Fibroblast of upper back skin (primary cell): Measurements from ENCODE around the gene COQ9.
"Not testable (repeated sequence)": the region's sequence is repeated elsewhere in the genome, so short reads cannot be mapped to it uniquely, and the experiment has no call there.

ENCODE experiments used
- DNase-seq: peaks from one replicate; pipeline ENCODE4 v3.0.0-alpha.2; 2013

Gene COQ9, protein sequence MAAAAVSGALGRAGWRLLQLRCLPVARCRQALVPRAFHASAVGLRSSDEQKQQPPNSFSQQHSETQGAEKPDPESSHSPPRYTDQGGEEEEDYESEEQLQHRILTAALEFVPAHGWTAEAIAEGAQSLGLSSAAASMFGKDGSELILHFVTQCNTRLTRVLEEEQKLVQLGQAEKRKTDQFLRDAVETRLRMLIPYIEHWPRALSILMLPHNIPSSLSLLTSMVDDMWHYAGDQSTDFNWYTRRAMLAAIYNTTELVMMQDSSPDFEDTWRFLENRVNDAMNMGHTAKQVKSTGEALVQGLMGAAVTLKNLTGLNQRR

DNA sequence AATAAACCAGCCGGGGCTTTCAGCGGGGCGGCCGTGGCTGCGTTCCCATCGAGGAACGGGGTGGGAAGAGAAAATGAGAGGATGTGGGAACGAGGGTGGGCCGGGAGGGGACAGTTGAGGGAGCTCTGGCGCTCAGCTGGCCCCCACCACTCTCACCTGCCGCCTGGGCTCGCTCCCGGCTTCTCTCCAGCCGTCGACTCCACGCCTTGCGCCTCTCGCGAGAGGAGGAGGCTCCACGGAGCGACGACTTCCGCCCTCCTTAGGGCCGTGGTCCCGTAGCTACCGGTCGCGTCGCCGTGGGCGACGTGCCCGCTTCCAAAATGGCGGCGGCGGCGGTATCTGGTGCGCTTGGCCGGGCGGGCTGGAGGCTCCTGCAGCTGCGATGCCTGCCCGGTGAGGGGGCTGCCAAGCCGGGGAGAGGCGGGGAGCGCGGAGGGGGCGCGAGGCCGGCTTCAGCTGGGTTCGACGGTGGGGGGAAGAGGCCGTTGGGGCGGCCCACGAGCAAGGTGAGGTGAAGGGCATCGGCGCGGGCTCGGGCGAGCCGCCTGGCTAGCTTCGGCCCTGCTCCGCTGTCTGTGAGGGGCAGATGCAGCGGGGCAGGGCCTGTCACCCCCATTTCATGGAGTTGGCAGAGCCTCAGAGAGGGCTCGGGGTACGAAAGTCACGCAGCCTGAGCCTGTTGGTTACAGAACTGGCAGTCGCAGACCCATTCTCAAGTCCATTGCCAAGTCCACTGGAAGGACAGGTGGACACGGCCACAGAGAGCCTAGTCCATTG, at the start of gene COQ9, which contains the start of gene CIAPIN1:
COQ9 (plus strand) TSS at position 294 of the 777 bp plus-strand sequence; CDS start at position 321, 27 bp downstream.
CIAPIN1 (minus strand) TSS at position 200 of the 777 bp plus-strand sequence. CDS start 6,457 bp downstream, outside the sequence.
- peak; percentile 93 for DNase-seq

DNA sequence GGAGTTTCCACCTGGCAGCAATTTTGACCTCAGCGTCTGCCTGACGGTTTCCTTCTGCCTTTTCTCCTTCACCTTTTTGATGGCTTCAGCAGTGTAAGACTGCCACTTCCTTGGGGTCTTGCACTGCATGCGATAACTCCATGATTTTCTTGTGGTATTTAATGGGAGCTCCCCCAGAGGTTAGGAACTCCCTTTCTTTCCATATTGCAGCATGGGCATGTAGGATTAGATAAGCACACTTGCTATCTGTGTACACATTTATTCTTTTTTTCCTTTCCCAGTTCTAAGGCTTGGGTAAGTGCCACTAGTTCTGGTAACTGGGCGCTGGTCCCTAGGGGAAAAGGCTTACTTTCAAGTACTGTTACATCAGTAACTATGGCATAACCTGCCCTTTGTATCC, 49.8 kb upstream of the COQ9 start:
- DNase-seq: not testable (repeated sequence)

DNA sequence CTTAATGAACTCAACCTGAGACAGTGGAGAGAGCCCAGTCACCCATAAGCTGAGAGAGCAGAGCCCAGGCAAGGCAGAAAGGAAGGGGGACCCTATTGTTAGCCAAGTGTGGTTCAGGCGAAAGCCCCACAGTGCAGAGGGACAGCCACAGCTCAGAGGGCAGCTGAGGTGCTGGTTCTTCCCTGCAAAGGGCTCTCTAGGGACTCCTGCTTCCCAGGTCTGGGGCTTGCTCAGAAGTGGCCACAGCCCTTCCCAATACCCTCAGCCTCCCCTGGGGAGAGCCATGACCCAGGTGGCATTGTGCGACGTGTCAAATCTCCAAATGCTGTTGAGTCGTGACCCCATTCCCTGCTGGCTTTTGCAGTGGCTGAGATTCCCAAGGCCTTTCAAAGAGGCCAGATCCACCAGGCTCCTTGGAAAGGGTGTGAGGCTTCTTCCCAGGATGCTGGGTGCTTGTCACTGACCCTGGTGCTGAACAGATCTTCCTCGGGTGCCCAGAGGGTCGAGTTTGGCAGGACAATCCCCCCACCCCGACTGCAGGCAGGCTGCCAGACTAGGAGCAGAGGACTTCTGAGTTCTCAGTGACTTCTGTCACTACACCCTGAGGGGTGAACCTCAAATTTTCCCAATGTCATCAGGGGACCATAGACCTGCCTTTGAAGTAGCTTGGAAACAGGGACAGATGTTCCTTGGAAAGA, 45.2 kb upstream of the COQ9 start:
- no peak for DNase-seq

DNA sequence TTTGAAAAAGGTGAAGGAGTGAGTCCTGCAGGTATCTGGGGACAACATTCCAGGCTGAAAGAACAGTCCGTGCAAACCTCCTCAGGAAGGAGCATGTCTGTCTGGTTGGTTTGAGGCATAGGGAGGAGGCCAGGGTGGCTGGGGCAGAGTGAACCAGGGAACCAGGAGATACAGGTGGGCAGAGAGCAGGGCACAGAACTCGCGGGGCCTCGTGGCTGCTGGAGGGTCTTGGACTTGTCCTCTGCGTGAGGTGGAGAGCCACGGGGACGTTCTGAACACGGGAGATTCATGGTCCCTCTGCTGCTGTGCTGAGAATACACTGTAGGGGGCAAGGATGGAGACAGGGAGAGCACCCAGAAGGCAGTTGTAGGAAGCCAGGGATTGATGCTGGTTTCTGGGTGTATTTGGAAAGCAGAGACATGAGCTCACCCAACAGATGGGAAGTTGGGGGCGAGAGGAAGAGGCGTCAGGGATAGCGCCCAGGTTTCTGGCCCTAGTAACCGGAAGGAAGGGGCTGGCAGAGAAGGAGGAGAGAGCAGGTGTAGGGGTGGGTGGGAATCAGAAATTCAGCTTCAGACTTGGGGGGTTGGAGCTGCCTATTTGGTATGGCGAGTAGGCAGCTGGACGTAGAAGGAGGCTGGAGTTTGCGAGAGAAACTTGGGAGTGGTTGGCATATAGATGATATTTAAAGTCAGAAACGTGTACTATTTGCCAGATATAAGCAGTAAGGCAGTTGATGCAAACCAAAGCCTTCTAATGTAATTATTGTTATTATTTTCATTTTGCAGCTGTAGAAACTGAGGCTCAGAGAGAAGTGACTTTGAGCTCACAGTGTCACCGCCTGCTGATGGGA, 43.1 kb upstream of the COQ9 start, which contains the start of gene CCL17:
CCL17 (plus strand) TSS at position 803 of the 853 bp plus-strand sequence. CDS start 9,166 bp downstream, outside the sequence.
- DNase-seq: no peak

DNA sequence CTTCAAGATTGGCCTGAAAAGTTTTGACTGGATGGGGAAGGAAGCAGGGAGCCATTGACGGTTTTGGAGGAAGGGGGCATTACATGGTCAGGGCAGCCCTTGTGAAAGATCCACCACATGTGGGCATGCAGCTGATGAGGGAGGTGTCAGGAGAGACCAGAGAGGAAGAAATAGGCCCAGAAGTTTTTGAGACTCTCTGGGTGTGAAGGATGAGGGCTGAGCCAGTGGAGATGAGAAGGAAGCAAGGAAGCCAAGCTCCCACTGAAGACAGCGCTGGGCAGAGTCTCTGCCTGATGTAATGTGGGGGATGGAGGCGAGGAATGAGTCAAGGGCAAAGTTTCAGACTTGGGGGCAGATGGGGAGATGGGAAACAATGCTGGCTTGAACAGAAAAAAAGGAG, 42.2 kb upstream of the COQ9 start:
- no peak for DNase-seq

DNA sequence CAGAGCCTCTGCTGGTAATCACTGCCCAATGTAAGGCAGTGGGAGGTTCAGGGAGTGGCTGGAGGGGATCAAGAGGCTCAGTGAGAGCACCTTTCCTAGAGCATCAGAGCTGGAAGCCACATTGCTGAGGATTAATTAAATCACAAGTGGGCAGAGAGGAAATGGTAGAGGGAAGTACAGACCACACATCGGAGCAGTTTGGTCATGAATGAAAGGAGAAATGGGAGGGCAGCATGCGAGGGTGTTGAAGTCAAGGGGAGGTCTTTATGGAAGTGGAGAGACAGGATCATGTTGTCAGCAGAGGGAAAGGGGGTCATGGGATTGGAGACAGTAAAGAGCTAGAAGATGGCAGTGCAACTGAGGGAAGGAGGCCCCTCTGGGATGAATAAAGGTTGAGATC, 40.4 kb upstream of the COQ9 start:
- no peak for DNase-seq

DNA sequence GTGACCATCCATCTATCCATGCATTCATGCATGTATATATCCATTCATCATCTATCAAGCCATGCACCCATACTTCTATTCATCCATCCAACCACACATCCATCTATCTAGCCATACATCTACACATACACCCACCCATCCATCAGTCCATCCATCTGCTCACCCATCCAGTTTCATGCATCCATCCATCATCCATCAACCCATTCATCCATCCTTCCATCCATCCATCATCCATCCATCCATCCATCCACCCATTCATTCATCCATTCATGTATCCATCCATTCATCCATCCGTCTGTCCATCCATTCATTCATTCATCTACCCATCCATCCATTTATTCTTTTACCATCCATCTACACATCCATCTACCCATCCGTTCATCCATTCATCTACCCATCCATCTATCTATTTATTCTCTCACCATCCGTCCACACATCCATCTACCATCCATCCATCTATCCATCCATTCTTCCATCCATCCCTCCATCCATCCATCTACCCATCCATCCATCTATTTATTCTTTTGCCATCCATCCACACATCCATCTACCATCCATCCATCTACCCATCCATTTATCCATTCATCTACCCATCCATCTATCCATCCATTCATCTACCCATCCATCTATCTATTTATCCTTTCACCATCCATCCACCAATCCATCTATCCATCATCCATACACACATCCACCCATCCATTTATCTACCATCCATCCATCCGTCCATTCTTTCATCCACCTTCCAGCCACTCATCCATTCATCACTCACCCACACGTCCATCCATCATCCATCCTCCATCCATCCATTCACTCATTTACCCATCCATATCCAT, 39.5 kb upstream of the COQ9 start:
- DNase-seq: no peak

DNA sequence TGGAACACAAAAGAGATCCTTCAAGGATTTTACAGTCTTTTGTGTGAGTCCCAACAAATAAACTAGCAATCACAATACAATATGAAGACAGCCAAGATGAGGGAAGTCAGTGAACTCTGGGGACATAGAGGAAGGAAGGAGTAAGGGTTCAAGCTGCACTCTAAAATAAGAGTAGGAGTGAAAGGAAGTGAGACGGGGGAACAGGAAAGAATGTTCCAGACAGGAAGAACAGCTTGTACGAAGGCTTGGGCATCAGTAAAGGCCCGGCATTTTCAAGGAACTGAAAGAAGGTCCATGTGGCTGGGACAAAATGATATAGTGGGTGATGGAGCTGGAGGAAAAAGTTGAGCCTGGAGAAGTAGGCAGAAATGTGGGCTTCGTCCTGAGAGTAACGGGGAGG, 38.2 kb upstream of the COQ9 start:
- DNase-seq: no peak

DNA sequence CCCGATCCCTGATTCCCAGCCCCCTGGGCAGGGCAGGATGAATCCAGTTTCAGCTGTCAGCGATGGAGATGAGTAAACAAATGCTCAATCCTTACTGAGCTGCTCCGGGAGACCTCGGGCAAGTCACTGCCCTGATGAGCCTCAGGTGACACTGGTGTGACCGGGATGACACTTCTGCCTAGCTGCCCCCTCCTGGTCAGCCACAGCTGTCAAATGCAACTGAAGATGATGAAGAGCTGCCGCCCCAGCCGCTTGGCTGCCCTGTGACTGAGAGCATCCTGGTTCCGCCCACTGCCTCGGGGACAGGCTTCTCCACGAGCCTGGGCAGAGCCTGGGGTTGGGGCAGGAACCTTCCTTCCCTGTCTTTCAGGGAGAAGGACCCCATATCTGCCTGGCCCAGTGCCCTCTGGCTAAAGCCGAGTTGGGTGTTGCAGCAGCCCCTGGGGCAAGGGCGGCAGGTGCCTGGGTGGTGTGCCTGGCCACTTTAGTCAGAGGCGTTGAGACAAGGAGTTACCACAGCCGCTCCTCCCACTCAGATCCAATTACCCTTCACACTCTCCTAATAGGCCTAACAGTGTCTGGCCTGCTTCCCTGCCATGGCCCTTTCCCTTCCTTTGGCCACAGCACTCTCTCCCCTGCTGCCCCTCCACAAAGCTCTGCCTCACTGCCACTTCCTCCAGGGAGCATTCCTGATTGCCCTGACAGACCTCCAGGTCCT, 37.2 kb upstream of the COQ9 start:
- no peak for DNase-seq

DNA sequence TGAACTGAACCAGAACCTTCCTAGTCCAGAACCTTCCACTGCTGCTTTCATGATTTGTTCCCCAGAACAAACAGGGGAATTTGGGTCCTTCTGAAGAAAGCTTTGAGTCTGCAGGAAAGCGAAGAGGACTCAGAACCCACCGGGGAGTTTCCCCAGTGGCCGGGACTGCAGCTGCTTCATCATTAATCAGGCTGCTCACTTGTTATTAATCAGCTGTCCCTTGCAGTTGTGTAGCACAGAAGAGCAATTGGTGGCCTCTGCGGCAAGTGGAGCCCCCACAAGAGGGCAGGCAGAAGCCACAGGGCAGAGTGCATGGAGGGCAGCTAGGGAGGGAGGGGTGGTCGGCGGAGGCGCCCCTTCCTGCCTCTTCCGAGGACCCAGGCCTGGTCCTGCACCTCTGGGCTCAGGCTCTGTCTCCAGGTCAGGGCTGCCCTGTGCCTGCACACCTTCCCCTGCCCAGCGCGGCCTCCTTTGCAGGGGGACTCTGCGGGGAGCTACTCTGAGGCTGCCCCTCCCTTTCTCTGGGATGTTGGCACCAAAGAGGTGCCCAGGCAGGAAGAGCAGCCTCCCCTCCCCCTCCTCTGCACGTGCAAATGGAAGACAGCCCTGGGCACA, 35.8 kb upstream of the COQ9 start:
- no peak for DNase-seq

DNA sequence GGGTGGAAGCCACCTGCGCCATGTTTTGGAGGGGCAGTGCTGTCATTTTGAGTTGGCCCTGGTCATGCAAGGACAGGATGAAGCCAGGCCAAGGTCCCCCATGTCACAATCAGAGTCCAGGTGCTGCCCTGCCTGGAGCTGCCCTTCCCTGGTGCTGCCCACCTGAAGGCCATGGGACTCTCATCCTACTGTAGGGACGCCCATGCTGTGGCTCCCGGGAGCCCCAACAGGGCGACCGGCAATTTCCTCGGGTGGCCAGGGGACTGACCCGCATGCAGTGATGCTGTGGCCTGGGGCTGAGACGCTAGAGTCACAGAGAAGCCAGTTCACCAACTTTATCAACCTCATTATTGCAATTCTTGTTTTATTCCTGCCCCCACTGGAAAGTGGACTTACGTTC, 34.7 kb upstream of the COQ9 start:
- no peak for DNase-seq

DNA sequence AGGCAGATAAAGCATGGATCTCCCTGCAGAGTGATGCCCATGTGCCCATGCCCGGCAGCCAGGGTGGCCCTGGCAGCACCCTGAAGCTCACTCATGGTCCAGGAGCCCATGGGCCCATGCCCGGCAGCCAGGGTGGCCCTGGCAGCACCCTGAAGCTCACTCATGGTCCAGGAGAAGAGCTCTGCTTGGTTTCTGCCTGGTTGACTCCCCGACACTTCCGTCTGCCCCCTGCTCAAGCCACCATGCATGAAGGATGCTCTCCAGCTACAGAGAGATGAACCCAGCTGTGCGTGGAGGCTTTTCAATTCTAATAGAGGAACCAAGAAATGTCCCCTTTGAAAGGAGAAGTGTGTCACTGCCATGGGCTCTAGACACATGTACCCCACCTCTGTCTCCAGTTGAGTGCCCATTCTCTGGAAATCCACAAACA, 34.0 kb upstream of the COQ9 start:
- no peak for DNase-seq

DNA sequence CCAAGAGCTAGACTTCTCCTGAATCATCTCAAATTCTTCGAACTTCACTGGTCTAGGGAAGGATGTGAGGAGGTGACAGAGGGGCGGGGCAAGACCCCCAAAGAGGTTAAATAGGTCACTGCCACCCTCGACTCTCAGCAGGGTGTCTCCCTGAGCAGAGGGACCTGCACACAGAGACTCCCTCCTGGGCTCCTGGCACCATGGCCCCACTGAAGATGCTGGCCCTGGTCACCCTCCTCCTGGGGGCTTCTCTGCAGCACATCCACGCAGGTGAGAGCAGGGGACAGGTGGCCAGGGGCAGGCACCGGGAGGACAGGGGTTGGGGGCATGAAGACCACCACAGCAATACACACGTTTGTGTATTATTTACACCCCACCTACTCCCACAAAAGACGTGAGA, 33.5 kb upstream of the COQ9 start:
- no peak for DNase-seq

DNA sequence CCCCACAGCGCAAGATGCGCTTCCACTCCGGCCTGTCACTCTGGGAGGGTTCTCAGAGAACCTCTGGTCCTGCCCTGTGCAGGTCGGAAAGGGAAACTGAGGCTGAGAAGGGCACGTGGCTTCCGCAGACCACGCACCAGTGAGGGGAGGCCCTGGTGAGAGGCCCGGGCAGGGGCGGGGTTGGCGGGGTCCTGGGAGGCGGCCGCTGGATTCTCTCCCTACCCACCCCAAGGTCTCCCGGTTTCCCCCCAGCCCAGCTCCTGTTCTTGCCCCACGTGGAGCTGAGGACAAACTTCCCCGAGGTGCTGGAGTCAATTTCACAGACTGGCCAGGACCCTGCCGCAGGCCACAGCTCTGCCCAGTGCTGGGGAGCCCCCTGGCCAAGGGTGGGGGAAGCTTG, 31.2 kb upstream of the COQ9 start:
- DNase-seq: no peak

DNA sequence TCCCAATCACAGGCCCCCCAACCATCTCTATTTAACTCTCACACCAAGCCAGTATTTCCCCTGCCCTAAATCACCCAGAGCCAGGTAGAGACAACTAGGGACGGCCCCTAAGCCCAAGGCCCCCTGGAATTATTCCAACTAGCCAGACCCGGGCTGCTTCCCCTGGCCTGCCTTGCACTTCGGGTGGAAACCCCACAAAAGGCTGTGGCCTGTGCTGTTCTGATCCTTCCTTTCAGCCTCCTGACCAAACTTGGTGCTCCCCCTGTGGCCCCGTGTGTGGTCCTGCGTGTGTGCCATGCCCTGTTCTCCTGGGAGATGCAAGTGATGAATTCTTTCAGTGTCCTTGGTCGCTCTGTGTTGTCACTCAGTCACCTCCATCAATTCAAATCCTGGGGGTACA, 27.8 kb upstream of the COQ9 start:
- no peak for DNase-seq

DNA sequence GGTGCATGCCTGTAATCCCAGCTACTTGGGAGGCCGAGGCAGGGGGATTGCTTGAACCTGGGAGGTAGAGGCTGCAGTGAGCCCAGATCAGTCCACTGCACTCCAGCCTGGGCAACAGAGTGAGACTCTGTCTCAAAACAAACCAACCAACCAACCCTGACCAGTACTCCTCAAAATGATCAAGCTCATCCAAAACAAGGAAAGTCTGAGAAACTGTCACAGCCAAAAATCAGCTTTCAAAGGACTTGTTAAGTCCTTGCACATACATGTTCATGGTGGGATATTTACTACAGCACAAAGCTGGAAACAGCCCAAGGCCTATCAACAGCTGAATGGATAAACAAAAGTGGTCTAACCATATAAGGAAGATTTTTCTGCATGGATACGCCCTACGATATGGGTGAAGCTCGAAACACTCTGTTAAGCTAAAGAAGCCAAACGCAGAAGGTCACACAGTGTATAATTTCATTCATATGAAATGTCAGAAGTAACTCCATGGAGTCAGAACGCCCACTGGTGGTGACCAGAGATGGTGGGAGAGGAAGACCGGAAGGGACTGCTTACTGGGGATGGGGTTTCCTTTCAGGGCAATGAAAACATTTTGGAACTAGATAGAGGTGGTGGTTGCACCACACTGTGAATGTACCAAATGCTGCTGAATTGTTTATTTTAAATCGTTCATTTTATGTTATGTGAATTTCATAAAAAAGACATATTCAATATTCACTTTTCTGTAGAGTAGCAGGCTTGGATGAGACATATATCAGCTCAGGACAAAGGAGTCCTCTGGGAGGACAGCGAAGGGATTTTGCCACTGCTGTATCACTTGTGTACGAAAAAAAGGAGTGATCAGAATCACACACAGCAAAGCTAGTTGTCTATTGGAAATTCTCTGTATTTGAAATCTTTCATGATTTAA, 25.0 kb upstream of the COQ9 start:
- peak; percentile 73 for DNase-seq

DNA sequence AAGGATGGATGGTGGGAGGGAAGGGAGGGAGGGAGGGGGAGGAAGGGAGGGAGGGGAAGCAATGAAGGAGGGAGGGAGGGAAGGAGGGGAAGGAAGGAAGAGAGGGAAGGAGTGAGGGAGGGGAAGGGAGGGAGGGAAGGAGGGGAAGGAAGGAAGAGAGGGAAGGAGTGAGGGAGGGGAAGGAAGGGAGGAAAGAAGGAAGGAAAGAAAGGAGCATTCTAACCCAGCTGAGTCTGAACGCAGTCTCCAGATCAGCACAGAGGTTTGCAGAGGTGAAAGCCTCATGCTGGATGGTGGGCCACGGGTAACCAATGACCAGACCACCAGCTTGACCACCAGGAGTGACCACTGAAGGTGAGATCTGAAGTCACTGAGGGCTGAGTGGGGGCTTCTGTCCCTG, 24.1 kb upstream of the COQ9 start:
- no peak for DNase-seq

DNA sequence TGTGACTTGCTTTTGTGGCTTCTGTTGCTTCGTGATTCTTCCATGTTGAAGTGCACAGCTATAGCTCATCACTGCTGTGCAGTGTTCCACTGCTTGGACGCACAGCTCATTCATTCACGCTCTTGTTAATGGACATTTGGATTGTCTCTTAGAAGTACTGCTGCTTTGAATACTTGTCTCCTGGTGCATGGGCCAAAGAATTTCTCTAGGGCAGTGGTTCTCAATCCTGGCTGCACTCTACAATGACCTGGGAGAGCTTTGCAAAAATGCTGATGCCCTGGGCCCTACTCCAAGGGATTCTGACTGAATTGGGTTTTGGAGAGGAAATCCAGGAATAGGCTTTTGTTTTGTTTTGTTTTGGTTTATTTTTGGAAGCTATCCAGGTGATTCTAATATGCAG, 22.7 kb upstream of the COQ9 start:
- DNase-seq: no peak

DNA sequence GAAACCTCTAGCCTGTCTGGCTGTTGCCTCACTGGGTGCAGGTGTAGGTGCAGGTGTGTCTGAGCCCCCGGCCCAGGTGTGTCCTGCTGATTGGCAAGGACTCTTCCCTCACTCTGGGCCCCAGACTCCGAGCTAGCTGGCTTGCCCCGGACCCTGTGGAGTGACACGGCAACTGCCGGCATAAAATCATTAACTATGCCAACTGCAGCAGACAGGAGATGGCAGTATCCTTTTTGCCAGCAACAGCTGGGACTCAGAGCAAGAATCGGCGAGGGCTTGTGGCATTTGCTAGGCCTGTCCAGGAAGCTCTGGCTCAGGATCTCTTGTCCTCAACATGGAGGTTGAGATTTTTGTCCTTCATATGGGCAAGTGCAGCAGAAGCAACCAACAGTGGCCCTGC, 20.9 kb upstream of the COQ9 start:
- DNase-seq: no peak
